ENCODE results near the gene AKT1.
"Not testable (repeated sequence)": the region's sequence is repeated elsewhere in the genome, so short reads cannot be mapped to it uniquely, and the experiment has no call there.

The AKT1 gene

GRCh38 chr14:104739026-104739425, 56.5 kb downstream of the AKT1 start:
- no peak for DNase-seq (ENCODE audit: low read depth)

- no peak for DNase-seq (ENCODE audit: low read depth)
These were observed 57.1 kb downstream of the AKT1 start for GRCh38 chr14:104738375-104739019.

GRCh38 chr14:104735830-104736642, 59.5 kb downstream of the AKT1 start:
- peak; percentile 80 for DNase-seq (ENCODE audit: low read depth)

- DNase-seq (ENCODE audit: low read depth), result peak; percentile 38
These were observed 60.4 kb downstream of the AKT1 start for GRCh38 chr14:104734991-104735779.

- no peak for DNase-seq (ENCODE audit: low read depth)
These were observed 61.0 kb downstream of the AKT1 start for GRCh38 chr14:104734601-104734990.

GRCh38 chr14:104734051-104734587, 61.4 kb downstream of the AKT1 start:
- no peak for DNase-seq (ENCODE audit: low read depth)

- DNase-seq (ENCODE audit: low read depth), result peak; percentile 26
These were observed 62.4 kb downstream of the AKT1 start for GRCh38 chr14:104732931-104733681.

GRCh38 chr14:104732355-104732804, 63.2 kb downstream of the AKT1 start:
- no peak for DNase-seq (ENCODE audit: low read depth)

GRCh38 chr14:104731320-104732294, 63.9 kb downstream of the AKT1 start:
- DNase-seq (ENCODE audit: low read depth), result no peak

GRCh38 chr14:104730487-104730886, 65.1 kb downstream of the AKT1 start:
- no peak for DNase-seq (ENCODE audit: low read depth)

- DNase-seq (ENCODE audit: low read depth), result no peak
These were observed 65.7 kb downstream of the AKT1 start for GRCh38 chr14:104729835-104730181.

- DNase-seq (ENCODE audit: low read depth), result not testable (repeated sequence)
These were observed 66.2 kb downstream of the AKT1 start for GRCh38 chr14:104729176-104729834.

- no peak for DNase-seq (ENCODE audit: low read depth)
These were observed 66.9 kb downstream of the AKT1 start for GRCh38 chr14:104728631-104729030.

GRCh38 chr14:104726600-104727451, 68.7 kb downstream of the AKT1 start:
- no peak for DNase-seq (ENCODE audit: low read depth)

GRCh38 chr14:104725772-104726548, 69.6 kb downstream of the AKT1 start:
- DNase-seq (ENCODE audit: low read depth), result no peak

- DNase-seq (ENCODE audit: low read depth), result peak; percentile 39
These were observed 70.4 kb downstream of the AKT1 start for GRCh38 chr14:104724981-104725771.

- no peak for DNase-seq (ENCODE audit: low read depth)
These were observed 71.1 kb downstream of the AKT1 start for GRCh38 chr14:104724407-104724980.
